ENCODE measurements around the gene CCM2.
A peak's percentile ranks its signal among the peaks of the same experiment; 100 is the strongest.

CCM2 gene

DNA sequence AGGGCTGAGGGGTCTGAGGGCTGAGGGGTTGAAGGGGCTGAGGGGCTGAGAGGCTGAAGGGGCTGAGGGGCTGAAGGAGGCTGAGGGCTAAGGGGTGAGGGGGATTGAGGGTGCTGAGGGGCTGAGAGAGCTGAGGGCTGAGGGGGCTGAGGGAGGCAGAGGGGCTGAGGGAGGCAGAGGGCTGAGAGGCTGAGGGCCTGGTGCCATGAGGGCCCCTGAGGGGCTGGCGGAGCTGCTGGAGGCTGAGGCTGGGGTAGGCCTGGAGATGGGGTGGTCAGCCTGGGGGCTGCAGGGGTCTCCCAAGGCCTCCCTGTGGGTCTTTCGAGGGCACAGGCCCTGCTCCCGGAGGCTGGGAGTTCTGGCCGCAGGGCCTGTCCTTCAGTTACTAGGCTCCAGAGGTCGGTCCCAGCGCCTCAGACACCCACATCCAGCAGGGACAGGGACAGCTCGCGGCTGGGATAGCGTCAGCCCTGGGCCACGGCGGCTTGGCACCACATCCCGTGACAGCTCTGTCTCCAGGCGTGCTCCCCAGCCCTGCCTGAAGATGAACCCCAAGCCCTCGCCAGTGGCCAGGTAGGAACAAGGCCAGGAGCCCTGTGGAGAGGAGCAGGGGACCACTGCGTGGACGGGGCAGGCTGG, 38.0 kb upstream of the CCM2 start:
- Histone ChIP-seq H3K9ac (no peak overlapping the region), H3K4me2 (no peak overlapping the region), H3K27ac (peak overlapping the region in 4 of 11 experiments; percentile 7 to 36 (median 20); a peak in 2 of 22 replicates), H3K27me3 (no peaks in the 10 kb centered on the region), H3K36me3 (peaks cover under 1 to 62% (median 30%) of the 10 kb centered on the region in 11 experiments; a peak in 17 of 22 replicates), H3K9me3 (replicated peaks in 1 of 11) (no peaks in the 10 kb centered on the region), H3K4me3 (no peak overlapping the region), H3K4me1 (peaks cover 0 to 20% (median 3%) of the 10 kb centered on the region in 10 experiments; a peak in 7 of 20 replicates), H4K20me1 (peaks cover 0 to 64% (median 39%) of the 10 kb centered on the region in 11 experiments; a peak in 13 of 22 replicates)
- no peak for TF ChIP-seq Cebpa-rat (IDR thresholded peaks at IDR 0.05)

DNA sequence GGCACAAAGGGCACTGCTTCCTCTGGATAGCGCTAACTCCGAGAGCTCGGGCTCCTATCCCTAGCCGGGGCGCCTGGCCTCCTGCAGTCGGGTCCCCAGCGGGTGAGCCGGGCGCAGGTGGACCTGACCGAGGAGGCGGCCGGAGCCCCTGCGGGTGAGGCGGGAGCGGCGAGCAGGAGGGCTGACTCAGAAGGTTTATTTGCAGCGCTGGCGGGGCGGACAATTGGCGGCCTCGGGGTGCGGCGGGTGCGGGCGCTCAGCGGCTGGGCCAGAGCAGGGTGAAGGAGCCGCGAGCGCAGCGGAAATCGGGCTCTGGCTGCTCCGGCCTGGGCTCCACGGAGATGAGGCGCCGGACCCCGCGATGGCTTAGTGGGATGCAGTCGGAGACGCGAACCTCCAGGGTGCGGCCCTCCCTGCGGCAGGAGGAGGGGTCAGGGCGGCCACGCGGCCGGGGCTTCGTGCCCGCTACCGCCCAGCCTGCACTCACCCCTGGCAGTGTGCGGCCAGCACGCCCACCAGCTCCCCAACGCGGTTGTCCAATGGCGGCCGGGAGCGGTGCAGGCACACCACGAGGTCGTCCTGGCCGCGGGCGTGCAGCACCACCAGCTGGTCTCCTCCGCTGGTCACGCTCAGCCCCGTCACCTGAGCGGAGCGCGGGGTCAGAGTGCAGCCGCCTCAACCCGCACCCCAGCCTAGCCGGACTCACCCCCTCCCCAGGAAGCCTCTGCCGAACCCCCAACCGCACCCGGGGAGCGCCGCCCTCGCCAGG, 37.3 kb upstream of the CCM2 start:
- H3K9me3 ChIP-seq (replicated peaks in 1 of 11), result no peaks in the 10 kb centered on the region
- no peak overlapping the region for H3K4me3 ChIP-seq
- H3K4me1 ChIP-seq, result peaks cover 0 to 20% (median 3%) of the 10 kb centered on the region in 10 experiments; a peak in 7 of 20 replicates
- H3K9ac ChIP-seq, result no peak overlapping the region
- H3K27me3 ChIP-seq, result no peaks in the 10 kb centered on the region
- H3K36me3 ChIP-seq, result peaks cover 0 to 62% (median 36%) of the 10 kb centered on the region in 11 experiments; a peak in 16 of 22 replicates
- H3K27ac ChIP-seq, result peak overlapping the region in 1 of 11 experiments; percentile 36; a peak in 2 of 22 replicates
- no peak overlapping the region for H3K4me2 ChIP-seq
- no peak for TF ChIP-seq Cebpa-rat (IDR thresholded peaks at IDR 0.05)
- H4K20me1 ChIP-seq, result peaks cover 0 to 71% (median 40%) of the 10 kb centered on the region in 11 experiments; a peak in 13 of 22 replicates

DNA sequence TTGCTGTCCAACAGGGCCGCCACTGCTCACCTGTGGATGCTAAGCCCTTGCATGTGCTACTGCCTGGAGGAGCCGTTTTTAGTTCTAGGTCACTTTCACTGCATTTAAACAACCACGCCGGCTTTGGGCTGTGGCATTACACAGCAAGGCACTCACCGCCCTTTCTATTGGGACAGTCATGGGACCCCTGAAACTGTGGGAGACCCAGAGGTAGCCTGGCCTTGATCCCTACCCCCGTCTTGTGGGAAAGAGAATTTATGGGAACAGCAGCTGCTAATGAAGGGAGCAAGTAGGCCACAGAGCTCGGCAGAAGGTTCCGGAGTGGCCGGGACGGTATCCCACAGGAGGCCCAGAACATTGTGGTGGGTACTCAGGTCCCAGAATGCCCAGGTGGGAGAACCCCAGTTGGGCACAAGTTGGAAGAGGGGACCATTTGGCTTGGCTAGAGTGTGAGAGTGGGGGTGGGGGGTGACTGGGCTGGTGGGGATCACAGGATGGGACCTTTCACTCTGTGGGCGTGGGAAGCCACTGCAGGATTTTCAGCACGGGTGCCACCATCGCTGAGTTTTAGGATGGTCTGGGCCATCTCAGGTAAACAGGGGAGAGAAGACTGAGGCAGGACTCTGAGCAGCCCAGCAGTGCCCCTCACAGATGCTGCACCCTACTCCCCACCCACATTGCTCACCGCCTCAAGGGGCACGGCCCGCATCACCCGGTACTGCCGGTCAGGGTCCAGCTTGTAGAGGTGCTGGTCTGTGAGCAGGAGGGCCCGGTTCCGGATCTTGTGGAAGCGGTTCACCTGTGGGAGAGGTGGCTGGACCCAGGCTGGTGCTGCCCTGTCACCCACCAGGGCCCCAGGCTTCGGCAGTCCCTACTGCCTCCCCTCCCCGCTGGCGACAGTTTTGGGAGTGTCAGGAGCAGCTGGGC, 36.4 kb upstream of the CCM2 start:
- H3K27ac ChIP-seq, result peak overlapping the region in 2 of 11 experiments; percentile 13 to 40; a peak in 1 of 22 replicates
- no peak overlapping the region for H3K4me3 ChIP-seq
- H3K36me3 ChIP-seq, result peaks cover 0 to 66% (median 38%) of the 10 kb centered on the region in 11 experiments; a peak in 15 of 22 replicates
- TF ChIP-seq Cebpa-rat (IDR thresholded peaks at IDR 0.05), result no peak
- no peaks in the 10 kb centered on the region for H3K9me3 ChIP-seq (replicated peaks in 1 of 11)
- peaks cover 0 to 77% (median 40%) of the 10 kb centered on the region in 11 experiments; a peak in 13 of 22 replicates for H4K20me1 ChIP-seq
- no peak overlapping the region for H3K9ac ChIP-seq
- H3K4me2 ChIP-seq, result no peak overlapping the region
- peaks cover 0 to 19% (median 3%) of the 10 kb centered on the region in 10 experiments; a peak in 8 of 20 replicates for H3K4me1 ChIP-seq
- H3K27me3 ChIP-seq, result no peaks in the 10 kb centered on the region

DNA sequence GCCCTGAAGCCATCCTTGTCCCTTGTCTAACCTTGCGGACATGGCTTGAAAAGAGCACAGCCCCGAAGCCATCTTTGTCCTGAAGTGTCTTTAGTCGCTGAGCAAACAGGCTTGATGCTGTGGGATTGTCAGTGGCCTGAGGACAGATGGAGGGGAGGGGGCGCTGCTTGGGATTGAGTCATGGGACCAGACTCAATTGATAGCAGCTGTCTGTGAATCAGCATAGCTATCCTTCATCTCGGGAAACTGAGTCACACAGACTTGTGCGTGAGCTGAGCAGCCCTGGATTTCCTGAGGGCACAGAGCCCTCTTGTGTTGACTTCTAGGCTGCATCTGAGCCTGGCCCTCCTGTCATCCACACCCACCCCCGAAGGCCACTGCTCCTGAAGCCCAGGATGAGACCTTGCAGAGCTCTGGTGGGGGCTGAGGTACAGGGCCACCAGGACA, 35.6 kb upstream of the CCM2 start:
- Histone ChIP-seq H4K20me1 (peaks cover 0 to 81% (median 37%) of the 10 kb centered on the region in 11 experiments; a peak in 13 of 22 replicates), H3K4me3 (no peak overlapping the region)
- TF ChIP-seq Cebpa-rat (IDR thresholded peaks at IDR 0.05), result no peak

DNA sequence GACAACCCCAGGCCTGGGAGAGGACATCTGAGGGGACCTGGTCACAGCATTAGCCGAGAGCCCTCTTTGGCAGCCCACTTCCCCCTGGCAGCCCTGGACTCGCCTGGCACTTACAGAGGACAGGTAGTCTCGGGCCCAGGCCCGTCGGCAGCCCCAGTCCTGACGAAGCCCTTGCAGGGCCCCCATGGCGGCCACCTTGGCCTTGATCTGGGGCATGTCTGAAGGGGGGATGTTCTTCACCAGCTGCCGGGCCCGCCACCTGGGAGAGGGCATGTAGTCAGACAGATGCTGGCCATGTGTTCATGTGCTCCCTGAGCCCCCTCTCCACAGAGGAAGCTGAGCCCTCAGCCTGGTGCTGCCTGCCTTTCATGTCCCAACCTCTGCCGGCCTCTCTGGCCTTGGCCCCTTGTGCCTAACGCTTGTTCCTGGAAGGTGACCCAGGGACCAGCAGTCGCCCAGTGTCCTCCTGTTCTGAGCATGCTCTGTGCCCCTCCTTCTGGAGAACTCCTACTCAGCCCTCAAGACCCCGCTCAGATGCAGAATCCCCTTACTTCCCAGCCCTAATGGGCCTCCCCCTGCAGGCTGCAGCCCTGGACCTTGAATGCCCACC, 35.1 kb upstream of the CCM2 start:
- Histone ChIP-seq H3K4me3 (no peak overlapping the region), H3K9me3 (replicated peaks in 1 of 11) (no peaks in the 10 kb centered on the region), H3K27me3 (no peaks in the 10 kb centered on the region), H3K36me3 (peaks cover 0 to 77% (median 45%) of the 10 kb centered on the region in 11 experiments; a peak in 15 of 22 replicates), H3K9ac (peak overlapping the region in 1 of 11 experiments; percentile 8; a peak in 3 of 22 replicates), H3K4me1 (peaks cover 6 to 18% (median 7%) of the 10 kb centered on the region in 10 experiments; a peak in 18 of 20 replicates), H4K20me1 (peaks cover 0 to 82% (median 32%) of the 10 kb centered on the region in 11 experiments; a peak in 13 of 22 replicates), H3K4me2 (no peak overlapping the region), H3K27ac (no peak overlapping the region; a peak in 1 of 22 replicates)
- no peak for TF ChIP-seq Cebpa-rat (IDR thresholded peaks at IDR 0.05)

More for the DNA sequence above, 35.6 kb upstream of the CCM2 start:
- peak overlapping the region in 2 of 11 experiments; percentile 13 to 40; a peak in 2 of 22 replicates for H3K27ac ChIP-seq
- H3K4me1 ChIP-seq, result peaks cover under 1 to 18% (median 6%) of the 10 kb centered on the region in 10 experiments; a peak in 17 of 20 replicates
- H3K9me3 ChIP-seq (replicated peaks in 1 of 11), result no peaks in the 10 kb centered on the region
- H3K4me2 ChIP-seq, result no peak overlapping the region
- no peaks in the 10 kb centered on the region for H3K27me3 ChIP-seq
- peak overlapping the region in 1 of 11 experiments; percentile 8; a peak in 2 of 22 replicates for H3K9ac ChIP-seq
- H3K36me3 ChIP-seq, result peaks cover 0 to 72% (median 42%) of the 10 kb centered on the region in 11 experiments; a peak in 15 of 22 replicates

DNA sequence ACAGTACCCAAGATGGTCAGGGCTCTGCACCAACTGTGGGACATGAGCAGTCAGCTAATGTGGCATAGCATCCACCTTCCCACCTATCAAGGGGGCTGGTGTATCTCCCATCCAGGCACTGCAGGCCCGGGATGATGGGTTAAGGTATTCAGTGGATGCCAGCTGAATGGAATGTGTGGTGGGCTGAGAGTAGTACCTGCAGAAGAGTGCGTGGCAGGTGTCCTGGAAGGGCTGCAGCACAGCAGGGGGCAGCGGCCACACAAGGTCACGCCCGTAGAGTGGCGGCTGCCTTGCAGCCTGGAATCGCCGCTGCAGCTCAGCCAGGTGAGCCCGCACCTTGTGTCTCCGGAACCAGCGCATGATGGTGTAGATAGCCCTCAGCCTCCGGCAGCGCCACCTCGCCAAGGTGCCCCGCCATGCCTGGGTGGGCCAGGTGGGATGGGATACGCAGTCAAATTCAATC, 34.5 kb upstream of the CCM2 start:
- Histone ChIP-seq H3K9ac (no peak overlapping the region), H3K27me3 (no peaks in the 10 kb centered on the region), H4K20me1 (peaks cover 0 to 82% (median 26%) of the 10 kb centered on the region in 11 experiments; a peak in 12 of 22 replicates), H3K4me2 (no peak overlapping the region), H3K36me3 (peaks cover 0 to 82% (median 48%) of the 10 kb centered on the region in 11 experiments; a peak in 15 of 22 replicates), H3K9me3 (replicated peaks in 1 of 11) (no peaks in the 10 kb centered on the region), H3K4me1 (peaks cover under 1 to 19% (median 12%) of the 10 kb centered on the region in 10 experiments; a peak in 16 of 20 replicates), H3K27ac (no peak overlapping the region), H3K4me3 (no peak overlapping the region)
- TF ChIP-seq Cebpa-rat (IDR thresholded peaks at IDR 0.05), result no peak

DNA sequence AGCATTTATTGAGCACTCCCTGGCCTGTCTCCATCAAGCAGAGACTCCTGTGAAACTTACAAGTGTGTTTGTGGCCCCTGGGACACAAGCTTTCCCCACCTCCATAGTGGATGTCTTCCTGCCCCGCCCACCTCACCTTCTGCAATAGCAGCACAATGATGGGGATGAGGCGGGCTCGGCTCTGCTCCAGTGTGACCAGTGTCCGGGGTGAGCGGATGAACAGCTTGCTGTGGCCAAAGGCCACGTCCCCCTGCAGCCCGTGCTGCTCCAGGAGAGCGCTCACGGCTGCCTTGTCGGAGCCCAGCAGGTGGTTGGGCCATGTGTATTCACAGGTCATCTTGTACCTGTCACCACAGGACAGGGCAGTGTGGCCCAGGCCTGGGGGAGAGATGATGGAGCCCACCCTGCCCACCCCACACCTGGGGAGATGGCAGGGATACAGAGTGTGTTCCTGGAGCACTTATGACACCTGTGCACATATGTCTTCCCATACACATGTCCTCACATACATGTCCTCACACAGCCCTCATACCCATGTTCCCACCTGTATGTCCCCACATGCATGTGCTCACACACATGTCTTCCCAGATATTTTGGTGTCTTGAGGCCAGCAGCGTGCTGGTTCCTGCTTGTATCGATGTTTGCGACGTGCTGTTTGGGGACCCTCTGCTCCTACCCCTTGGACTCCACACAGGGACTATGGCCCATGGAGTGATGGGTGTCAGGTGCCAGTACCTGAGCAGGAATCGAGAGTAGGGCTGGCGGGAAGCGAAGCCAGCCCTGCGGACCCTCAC, 33.9 kb upstream of the CCM2 start:
- no peaks in the 10 kb centered on the region for H3K9me3 ChIP-seq (replicated peaks in 1 of 11)
- no peaks in the 10 kb centered on the region for H3K27me3 ChIP-seq
- H3K9ac ChIP-seq, result no peak overlapping the region
- TF ChIP-seq Cebpa-rat (IDR thresholded peaks at IDR 0.05), result no peak
- no peak overlapping the region for H3K4me3 ChIP-seq
- peaks cover 0 to 87% (median 25%) of the 10 kb centered on the region in 11 experiments; a peak in 12 of 22 replicates for H4K20me1 ChIP-seq
- peaks cover 0 to 89% (median 55%) of the 10 kb centered on the region in 11 experiments; a peak in 15 of 22 replicates for H3K36me3 ChIP-seq
- no peak overlapping the region for H3K4me2 ChIP-seq
- H3K4me1 ChIP-seq, result peaks cover 0 to 25% (median 19%) of the 10 kb centered on the region in 10 experiments; a peak in 14 of 20 replicates
- no peak overlapping the region for H3K27ac ChIP-seq

All from BLaER1 treated with 17β-estradiol and CSF1 and Interleukin-3, amounts not matched to agents 10 nM and 100 nM (cell line).